CMK (cell line): ENCODE measurements around the gene NDUFAF7.
"Not testable (repeated sequence)": the region's sequence is repeated elsewhere in the genome, so short reads cannot be mapped to it uniquely, and the experiment has no call there.

Source experiments
- DNase-seq: peaks from one replicate; pipeline ENCODE4 v3.0.0-alpha.2; 2010; ENCODE audit warnings: low read depth

Gene NDUFAF7

GRCh38 chr2:37215250-37215649 lies 16.2 kb upstream of the NDUFAF7 start:
- no peak for DNase-seq

- DNase-seq: no peak
These were observed 12.4 kb upstream of the NDUFAF7 start for GRCh38 chr2:37219046-37219445.

GRCh38 chr2:37223131-37223530 lies 8.3 kb upstream of the NDUFAF7 start:
- DNase-seq: no peak

- no peak for DNase-seq
These were observed 7.4 kb upstream of the NDUFAF7 start for GRCh38 chr2:37224063-37224462.

GRCh38 chr2:37225129-37225528 lies 6.3 kb upstream of the NDUFAF7 start:
- not testable (repeated sequence) for DNase-seq

GRCh38 chr2:37226863-37227262 lies 4.6 kb upstream of the NDUFAF7 start:
- DNase-seq: no peak

- no peak for DNase-seq
These were observed 2.7 kb upstream of the NDUFAF7 start for GRCh38 chr2:37228788-37229187.

- DNase-seq: no peak
These were observed 877 bp upstream of the NDUFAF7 start for GRCh38 chr2:37230581-37230980.

- no peak for DNase-seq
These were observed 874 bp downstream of the NDUFAF7 start for GRCh38 chr2:37232131-37232933.

- no peak for DNase-seq
These were observed 12.0 kb downstream of the NDUFAF7 start for GRCh38 chr2:37243435-37243834.

GRCh38 chr2:37244017-37244416 lies 12.6 kb downstream of the NDUFAF7 start:
- DNase-seq: no peak

- DNase-seq: no peak
These were observed 13.3 kb downstream of the NDUFAF7 start for GRCh38 chr2:37244755-37245154.

GRCh38 chr2:37246205-37246604 lies 14.7 kb downstream of the NDUFAF7 start:
- no peak for DNase-seq

GRCh38 chr2:37250869-37251740 lies 19.6 kb downstream of the NDUFAF7 start:
- no peak for DNase-seq

- DNase-seq: no peak
These were observed 31.1 kb downstream of the NDUFAF7 start for GRCh38 chr2:37262522-37262921.

GRCh38 chr2:37263839-37264238 lies 32.4 kb downstream of the NDUFAF7 start:
- no peak for DNase-seq

- DNase-seq: no peak
These were observed 36.2 kb downstream of the NDUFAF7 start for GRCh38 chr2:37267685-37268084.

- no peak for DNase-seq
These were observed 36.7 kb downstream of the NDUFAF7 start for GRCh38 chr2:37268111-37268510.

- DNase-seq: no peak
These were observed 40.1 kb downstream of the NDUFAF7 start for GRCh38 chr2:37271376-37272067.

- DNase-seq: no peak
These were observed 43.0 kb downstream of the NDUFAF7 start for GRCh38 chr2:37274359-37274965.

GRCh38 chr2:37276291-37276690 lies 44.8 kb downstream of the NDUFAF7 start:
- DNase-seq: no peak

- no peak for DNase-seq
These were observed 50.5 kb downstream of the NDUFAF7 start for GRCh38 chr2:37281916-37282315.
